Gastrocnemius medialis (tissue), 4 donors: Measurements from ENCODE around the gene OXCT1. TPM values are rescaled to one million over a fixed set of nuclear protein-coding genes. Genes with fewer than 3 reads are reported as not detected.
"Not testable (repeated sequence)": the region's sequence is repeated elsewhere in the genome, so short reads cannot be mapped to it uniquely, and the experiment has no call there.

Experiments
- ATAC-seq, 2 donors: fragments of 150-250 bp; one replicate each; pipeline ENCODE4 v1.9.1; 2016
- DNase-seq, 2 donors: peaks; one replicate each; pipeline ENCODE4 v3.0.0-alpha.2; 2019
- H3K27ac ChIP-seq, 4 donors: fragments of 200-600 bp; sonication (generic); 1 replicate in 1 of 4; 2 replicates in 3 of 4; pipeline ENCODE4 v1.5.1; 2016 to 2018; ENCODE audit warnings: mild to moderate bottlenecking in 2 of 4, moderate library complexity in 1 of 4
- H3K27me3 ChIP-seq, 3 donors: fragments of 200-600 bp; sonication (generic) in 2 of 3; 1 replicate in 1 of 3; 2 replicates in 2 of 3; pipeline versions ENCODE4 v1.5.1 to v1.6.0; 2016 to 2019; ENCODE audit warnings: mild to moderate bottlenecking in 1 of 3, moderate library complexity in 1 of 3
- H3K36me3 ChIP-seq, 2 donors: fragments of 200-600 bp; sonication (generic) in 1 of 2; one replicate each; pipeline ENCODE4 v1.5.1; 2017 to 2018
- H3K4me1 ChIP-seq, 2 donors: fragments of 200-600 bp; sonication (generic) in 1 of 2; one replicate each; pipeline ENCODE4 v1.5.1; 2016 to 2017; ENCODE audit warnings: mild to moderate bottlenecking in 2 of 2
- H3K4me3 ChIP-seq, 4 donors: fragments of 200-600 bp; sonication (generic) in 3 of 4; 1 replicate in 1 of 4; 2 replicates in 3 of 4; pipeline ENCODE4 v1.5.1; 2016 to 2019; ENCODE audit warnings: mild to moderate bottlenecking in 2 of 4
- H3K9me3 ChIP-seq, 3 donors: fragments of 200-600 bp; sonication (generic) in 2 of 3; 1 replicate in 1 of 3; 2 replicates in 2 of 3; pipeline ENCODE4 v1.5.1; 2016 to 2019
- POLR2A ChIP-seq, 2 donors: fragments of 450-650 bp; IDR thresholded peaks; one replicate each; pipeline ENCODE4 v1.6.1; 2017; ENCODE audit warnings: antibody characterized with exemption in 2 of 2, mild to moderate bottlenecking in 2 of 2, moderate library complexity in 2 of 2
- in situ Hi-C, 4 donors: fragments of 200-750 bp; cut with MboI; loops; one replicate each; pipeline versions ENCODE4 v1.15.0 to v1.8.0; 2017; ENCODE audit warnings: low sequenced_read_pairs in 4 of 4
- intact Hi-C: fragments of 100-400 bp; cut with DNase I; formaldehyde crosslinking; loops from one replicate; pipeline ENCODE4 v1.15.1; 2023; ENCODE audit warnings: low total_unique reads
- total RNA-seq, 4 donors: library from RNA; depleted of rRNA; stranded (reverse); fragments of >200 nt; gene quantifications; one replicate each; pipeline versions ENCODE4 v1.1.0 to v1.2.3, GENCODE V29; 2016
- TF ChIP-seq, protein P1 (sequence below), 5 experiments: fragments of 450-650 bp in 3 of 5; fragments of 200-600 bp in 2 of 5; sonication (generic) in 2 of 5; IDR thresholded peaks in 4 of 5; conservative IDR thresholded peaks in 1 of 5; 1 replicate in 4 of 5; 2 replicates in 1 of 5; pipeline ENCODE4 v1.5.1; 2016 to 2019; ENCODE audit warnings: antibody characterized with exemption in 5 of 5, mild to moderate bottlenecking in 3 of 5, moderate library complexity in 3 of 5

The OXCT1 gene
- total RNA-seq, 4 donors from 2014 or later = 9.4 to 45.4 (median 20.5) TPM

DNA sequence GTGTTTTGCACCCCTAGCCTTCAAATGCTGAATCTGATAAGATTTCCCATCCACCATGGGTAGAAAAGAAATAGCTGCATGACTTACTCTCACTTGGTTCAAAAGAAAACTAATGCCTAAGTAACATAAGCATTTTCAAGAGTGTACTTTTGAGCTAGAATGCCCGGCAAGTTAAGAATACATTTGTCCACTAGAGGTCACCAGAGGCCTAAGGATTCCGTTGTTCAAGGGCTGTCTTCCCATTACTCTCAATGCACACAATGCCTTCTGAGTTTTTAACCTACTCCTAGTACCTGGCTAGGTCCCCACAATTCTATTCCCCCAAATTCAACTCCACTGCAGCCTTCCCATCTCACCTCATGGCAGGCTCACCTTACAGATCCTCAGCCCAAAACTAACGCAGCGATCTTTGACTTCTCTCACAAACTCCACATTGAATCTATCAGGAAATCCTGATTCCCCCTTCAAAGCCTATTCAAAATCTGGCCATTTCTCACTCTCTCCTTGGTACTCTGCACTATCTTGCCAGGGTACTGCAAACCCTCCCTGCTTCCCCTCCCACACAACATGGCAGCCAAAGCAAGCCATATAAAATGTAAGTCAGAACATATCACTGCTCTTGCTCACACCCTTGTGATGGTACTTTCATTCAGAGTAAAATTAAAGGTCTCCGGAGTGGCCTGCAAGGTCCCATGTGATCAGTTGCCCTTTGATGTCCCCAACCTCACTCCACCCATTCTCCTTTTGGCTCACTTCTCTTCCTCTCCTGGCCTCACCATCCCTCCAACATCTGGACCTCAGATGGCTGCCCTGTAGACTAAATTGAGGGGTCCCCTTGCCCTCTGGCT, 13.4 kb downstream of the OXCT1 start:
- no peak overlapping the region for H3K4me3 ChIP-seq
- TF ChIP-seq POLR2A (IDR thresholded peaks at IDR 0.05) = no peak
- TF ChIP-seq, protein P1, sequence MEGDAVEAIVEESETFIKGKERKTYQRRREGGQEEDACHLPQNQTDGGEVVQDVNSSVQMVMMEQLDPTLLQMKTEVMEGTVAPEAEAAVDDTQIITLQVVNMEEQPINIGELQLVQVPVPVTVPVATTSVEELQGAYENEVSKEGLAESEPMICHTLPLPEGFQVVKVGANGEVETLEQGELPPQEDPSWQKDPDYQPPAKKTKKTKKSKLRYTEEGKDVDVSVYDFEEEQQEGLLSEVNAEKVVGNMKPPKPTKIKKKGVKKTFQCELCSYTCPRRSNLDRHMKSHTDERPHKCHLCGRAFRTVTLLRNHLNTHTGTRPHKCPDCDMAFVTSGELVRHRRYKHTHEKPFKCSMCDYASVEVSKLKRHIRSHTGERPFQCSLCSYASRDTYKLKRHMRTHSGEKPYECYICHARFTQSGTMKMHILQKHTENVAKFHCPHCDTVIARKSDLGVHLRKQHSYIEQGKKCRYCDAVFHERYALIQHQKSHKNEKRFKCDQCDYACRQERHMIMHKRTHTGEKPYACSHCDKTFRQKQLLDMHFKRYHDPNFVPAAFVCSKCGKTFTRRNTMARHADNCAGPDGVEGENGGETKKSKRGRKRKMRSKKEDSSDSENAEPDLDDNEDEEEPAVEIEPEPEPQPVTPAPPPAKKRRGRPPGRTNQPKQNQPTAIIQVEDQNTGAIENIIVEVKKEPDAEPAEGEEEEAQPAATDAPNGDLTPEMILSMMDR (IDR thresholded peaks at IDR 0.05 in 4 of 5, conservative IDR thresholded peaks at IDR 0.05 in 1 of 5) = peak; percentile 62 to 81 (median 76)
- peaks cover 0 to 40% of the 10 kb centered on the region in 2 donors for H3K36me3 ChIP-seq
- intact Hi-C loops (loop anchor here (1.0 to 5.0 kb wide), 4 partner anchors 68 to 1032 kb away; partner anchors contain the start of gene FBXO4), in situ Hi-C loops (loop anchor here (5.0 to 25.0 kb wide), 10 partner anchors 78 to 1038 kb away; partner anchors contain the start of gene CCDC152 (in 2 of the 4))
- no peaks in the 10 kb centered on the region for H3K4me1 ChIP-seq
- peak; percentile 88 to 95 for ATAC-seq
- H3K9me3 ChIP-seq = no peaks in the 10 kb centered on the region
- DNase-seq = peak in 1 of 2 donors; percentile 17
- H3K27ac ChIP-seq = no peak overlapping the region
- H3K27me3 ChIP-seq = no peaks in the 10 kb centered on the region

- TF ChIP-seq, protein P1 (IDR thresholded peaks at IDR 0.05 in 4 of 5, conservative IDR thresholded peaks at IDR 0.05 in 1 of 5) = no peak
- TF ChIP-seq POLR2A (IDR thresholded peaks at IDR 0.05) = no peak
- Histone ChIP-seq H3K27ac (no peak overlapping the region), H3K4me3 (no peak overlapping the region), H3K36me3 (peaks cover 0 to 52% of the 10 kb centered on the region in 2 donors), H3K9me3 (no peaks in the 10 kb centered on the region), H3K4me1 (no peaks in the 10 kb centered on the region), H3K27me3 (no peaks in the 10 kb centered on the region)
- intact Hi-C loops (no loop called here), in situ Hi-C loops (loop anchor here (10.0 to 25.0 kb wide), 7 partner anchors 83 to 1043 kb away; partner anchors contain the start of gene CCDC152 (in 2 of the 4))
- DNase-seq (no peak), ATAC-seq (no peak)
Measured at GRCh38 chr5:41852293-41852692, 17.9 kb downstream of the OXCT1 start.

- no peaks in the 10 kb centered on the region for H3K27me3 ChIP-seq
- no peak overlapping the region for H3K4me3 ChIP-seq
- ATAC-seq = no peak
- no peak overlapping the region for H3K27ac ChIP-seq
- DNase-seq = no peak
- H3K36me3 ChIP-seq = peaks cover 0 to 52% of the 10 kb centered on the region in 2 donors
- TF ChIP-seq, protein P1 (IDR thresholded peaks at IDR 0.05 in 4 of 5, conservative IDR thresholded peaks at IDR 0.05 in 1 of 5) = no peak
- no peak for TF ChIP-seq POLR2A (IDR thresholded peaks at IDR 0.05)
- H3K9me3 ChIP-seq = no peaks in the 10 kb centered on the region
- H3K4me1 ChIP-seq = no peaks in the 10 kb centered on the region
- in situ Hi-C loops = loop anchor here (10.0 to 25.0 kb wide), 7 partner anchors 84 to 1044 kb away; partner anchors contain the start of gene CCDC152 (in 2 of the 4)
- intact Hi-C loops = no loop called here
Measured at GRCh38 chr5:41851116-41851515, 19.1 kb downstream of the OXCT1 start.

GRCh38 chr5:41848983-41849382, 21.2 kb downstream of the OXCT1 start:
- no peaks in the 10 kb centered on the region for H3K27me3 ChIP-seq
- ATAC-seq = no peak
- in situ Hi-C loops (loop anchor here in 3 of 4 donors (10.0 to 25.0 kb wide), 2 partner anchors 574 to 937 kb away; partner anchors contain the start of gene C7 (in 3 of the 3)), intact Hi-C loops (no loop called here)
- H3K36me3 ChIP-seq = peaks cover 0 to 50% of the 10 kb centered on the region in 2 donors
- no peak overlapping the region for H3K4me3 ChIP-seq
- H3K9me3 ChIP-seq = no peaks in the 10 kb centered on the region
- H3K4me1 ChIP-seq = no peaks in the 10 kb centered on the region
- no peak for DNase-seq
- H3K27ac ChIP-seq = no peak overlapping the region
- TF ChIP-seq, protein P1 (IDR thresholded peaks at IDR 0.05 in 4 of 5, conservative IDR thresholded peaks at IDR 0.05 in 1 of 5) = no peak
- TF ChIP-seq POLR2A (IDR thresholded peaks at IDR 0.05) = no peak

GRCh38 chr5:41845751-41846150, 24.5 kb downstream of the OXCT1 start:
- not testable (repeated sequence) for ATAC-seq, H3K4me1 ChIP-seq, DNase-seq, H3K27ac ChIP-seq, H3K27me3 ChIP-seq, H3K9me3 ChIP-seq, H3K4me3 ChIP-seq
- intact Hi-C loops (loop anchor here (2.0 kb wide), 1 partner anchor 89 kb away; no protein-coding TSS in a partner anchor), in situ Hi-C loops (loop anchor here in 3 of 4 donors (10.0 to 25.0 kb wide), 2 partner anchors 571 to 933 kb away; partner anchors contain the start of gene C7 (in 3 of the 3))
- H3K36me3 ChIP-seq = peaks cover 0 to 19% of the 10 kb centered on the region in 2 donors
